ENCODE measurements around the gene ITSN1. TPM values are rescaled to one million over a fixed set of nuclear protein-coding genes. Genes with fewer than 3 reads are reported as not detected.
"Not testable (repeated sequence)": the region's sequence is repeated elsewhere in the genome, so short reads cannot be mapped to it uniquely, and the experiment has no call there.

The ITSN1 gene
- total and polyA plus RNA-seq, 12 donors = 20.0 to 60.5 (median 36.7) TPM

DNA sequence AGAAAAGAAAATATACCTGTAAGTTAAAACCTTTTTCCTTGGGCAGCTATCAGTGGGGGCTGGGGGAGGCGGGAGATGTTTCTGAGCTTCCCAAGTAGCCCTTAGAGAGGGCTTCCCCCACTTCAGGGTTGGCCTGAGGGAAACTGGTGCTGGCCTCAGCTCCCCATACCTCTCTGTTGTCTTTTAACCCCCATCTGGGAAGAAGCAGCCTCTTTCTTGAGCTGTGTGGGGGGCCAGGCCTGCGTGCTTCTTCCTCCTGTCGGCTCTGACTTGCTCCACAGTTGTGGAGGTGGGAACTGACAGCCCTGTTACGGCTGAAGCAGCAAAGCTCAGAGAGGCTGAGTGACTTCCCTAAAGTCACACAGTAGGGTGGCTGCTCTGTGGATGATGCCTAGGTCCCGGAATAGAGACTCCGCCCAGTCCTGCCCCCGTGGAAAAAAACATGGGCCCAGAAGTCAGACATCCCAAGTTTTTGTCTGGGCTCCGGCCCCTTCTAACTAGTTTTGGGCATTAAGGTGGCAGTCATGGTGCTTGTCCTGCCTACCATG is 218.1 kb downstream of the ITSN1 start:
- no peak overlapping the region for H3K4me3 ChIP-seq
- H3K9me3 ChIP-seq (replicated peaks in 1 of 3) = no peaks in the 10 kb centered on the region
- H3K4me1 ChIP-seq (replicated peaks in 1 of 2) = no peaks in the 10 kb centered on the region
- no peak for DNase-seq
- no peak overlapping the region for H3K27ac ChIP-seq
- H3K36me3 ChIP-seq (replicated peaks in 1 of 2) = no peaks in the 10 kb centered on the region
- intact Hi-C loops (cut with DNase I) = no loop called here
- 93 to 99% (median 95%) methylated on average over 4 to 8 of the region's 8 CpGs for WGBS, 4 donors
- H3K27me3 ChIP-seq = no peaks in the 10 kb centered on the region
- no peak for TF ChIP-seq POLR2A (IDR thresholded peaks at IDR 0.05)

DNA sequence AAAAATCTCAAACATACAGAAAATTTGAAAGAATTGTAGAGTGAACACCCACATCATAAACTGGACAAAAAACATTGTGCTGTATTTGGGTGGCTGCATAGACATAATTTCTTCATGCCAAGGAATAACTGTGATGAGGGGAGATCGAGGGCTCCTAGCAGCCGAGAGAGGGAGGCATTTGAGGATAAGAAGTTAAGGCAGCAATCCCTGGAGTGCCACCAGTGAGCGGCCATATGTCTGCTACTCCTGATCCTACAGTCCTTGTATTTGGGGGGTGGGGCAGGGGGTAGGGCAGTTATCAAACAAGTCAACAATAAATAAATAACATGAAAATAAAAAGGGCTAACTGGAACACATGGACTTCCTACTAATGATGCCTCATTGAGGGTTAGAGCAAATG is 218.8 kb downstream of the ITSN1 start:
- no peak for DNase-seq
- 92 to 96% (median 95%) methylated on average over 3 of the region's 3 CpGs for WGBS, 4 donors
- intact Hi-C loops (cut with DNase I) = no loop called here

DNA sequence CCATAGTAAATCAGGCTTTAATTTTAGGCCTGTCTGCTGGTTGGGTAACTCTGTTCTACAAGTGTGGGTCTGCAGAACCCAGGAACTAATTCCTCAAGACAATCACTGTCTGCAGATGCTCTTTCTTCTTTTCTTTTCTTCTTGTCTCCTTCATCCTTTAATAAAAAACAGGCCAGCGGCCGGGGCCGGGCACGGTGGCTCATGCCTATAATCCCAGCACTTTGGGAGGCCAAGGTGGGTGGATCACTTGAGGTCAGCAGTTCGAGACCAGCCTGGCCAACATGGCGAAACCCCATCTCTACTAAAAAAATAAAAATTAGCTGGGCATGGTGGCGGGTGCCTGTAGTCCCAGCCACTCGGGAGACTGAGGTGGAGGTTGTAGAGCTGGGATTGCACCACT is 220.9 kb downstream of the ITSN1 start:
- H3K27ac ChIP-seq; H3K36me3 ChIP-seq (replicated peaks in 1 of 2); H3K4me1 ChIP-seq (replicated peaks in 1 of 2); H3K27me3 ChIP-seq; H3K4me3 ChIP-seq; H3K9me3 ChIP-seq (replicated peaks in 1 of 3); intact Hi-C loops (cut with DNase I); DNase-seq: not testable (repeated sequence)
- 96 to 99% (median 96%) methylated on average over 8 of the region's 8 CpGs for WGBS, 4 donors

More for the DNA sequence above, 218.8 kb downstream of the ITSN1 start:
- Histone ChIP-seq H3K4me3 (no peak overlapping the region), H3K27me3 (no peaks in the 10 kb centered on the region), H3K36me3 (replicated peaks in 1 of 2) (no peaks in the 10 kb centered on the region), H3K27ac (no peak overlapping the region), H3K9me3 (replicated peaks in 1 of 3) (no peaks in the 10 kb centered on the region), H3K4me1 (replicated peaks in 1 of 2) (no peaks in the 10 kb centered on the region)
- TF ChIP-seq POLR2A (IDR thresholded peaks at IDR 0.05) = no peak
- TF ChIP-seq, protein P1, sequence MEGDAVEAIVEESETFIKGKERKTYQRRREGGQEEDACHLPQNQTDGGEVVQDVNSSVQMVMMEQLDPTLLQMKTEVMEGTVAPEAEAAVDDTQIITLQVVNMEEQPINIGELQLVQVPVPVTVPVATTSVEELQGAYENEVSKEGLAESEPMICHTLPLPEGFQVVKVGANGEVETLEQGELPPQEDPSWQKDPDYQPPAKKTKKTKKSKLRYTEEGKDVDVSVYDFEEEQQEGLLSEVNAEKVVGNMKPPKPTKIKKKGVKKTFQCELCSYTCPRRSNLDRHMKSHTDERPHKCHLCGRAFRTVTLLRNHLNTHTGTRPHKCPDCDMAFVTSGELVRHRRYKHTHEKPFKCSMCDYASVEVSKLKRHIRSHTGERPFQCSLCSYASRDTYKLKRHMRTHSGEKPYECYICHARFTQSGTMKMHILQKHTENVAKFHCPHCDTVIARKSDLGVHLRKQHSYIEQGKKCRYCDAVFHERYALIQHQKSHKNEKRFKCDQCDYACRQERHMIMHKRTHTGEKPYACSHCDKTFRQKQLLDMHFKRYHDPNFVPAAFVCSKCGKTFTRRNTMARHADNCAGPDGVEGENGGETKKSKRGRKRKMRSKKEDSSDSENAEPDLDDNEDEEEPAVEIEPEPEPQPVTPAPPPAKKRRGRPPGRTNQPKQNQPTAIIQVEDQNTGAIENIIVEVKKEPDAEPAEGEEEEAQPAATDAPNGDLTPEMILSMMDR (IDR thresholded peaks at IDR 0.05) = no peak

DNA sequence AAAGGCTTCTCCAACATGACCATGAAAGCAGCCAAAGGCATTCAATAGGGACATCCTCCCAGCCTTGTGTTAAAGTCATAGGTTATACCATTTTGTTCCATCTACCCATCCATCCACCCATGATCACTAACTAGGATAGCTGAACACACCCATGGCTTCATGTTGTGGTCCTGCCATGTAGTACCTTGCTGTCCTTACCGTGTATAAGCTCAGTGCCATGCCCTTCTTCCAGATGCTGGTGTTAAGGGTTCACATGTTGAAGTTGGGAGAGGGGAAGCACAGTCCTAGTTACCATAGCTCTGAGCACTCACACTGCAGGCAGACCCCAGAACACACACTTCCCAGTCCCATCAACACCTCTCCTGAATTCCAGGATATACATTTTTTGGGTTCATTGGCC is 221.8 kb downstream of the ITSN1 start:
- no peak overlapping the region for H3K4me3 ChIP-seq
- TF ChIP-seq, protein P1 (IDR thresholded peaks at IDR 0.05) = no peak
- no peak for TF ChIP-seq POLR2A (IDR thresholded peaks at IDR 0.05)
- H3K27me3 ChIP-seq = no peaks in the 10 kb centered on the region
- H3K9me3 ChIP-seq (replicated peaks in 1 of 3) = no peaks in the 10 kb centered on the region
- DNase-seq = no peak
- intact Hi-C loops (cut with DNase I) = no loop called here
- no peak overlapping the region for H3K27ac ChIP-seq
- no peaks in the 10 kb centered on the region for H3K4me1 ChIP-seq (replicated peaks in 1 of 2)
- H3K36me3 ChIP-seq (replicated peaks in 1 of 2) = no peaks in the 10 kb centered on the region
- 76 to 86% (median 78%) methylated on average over 1 of the region's 1 CpG for WGBS, 4 donors

DNA sequence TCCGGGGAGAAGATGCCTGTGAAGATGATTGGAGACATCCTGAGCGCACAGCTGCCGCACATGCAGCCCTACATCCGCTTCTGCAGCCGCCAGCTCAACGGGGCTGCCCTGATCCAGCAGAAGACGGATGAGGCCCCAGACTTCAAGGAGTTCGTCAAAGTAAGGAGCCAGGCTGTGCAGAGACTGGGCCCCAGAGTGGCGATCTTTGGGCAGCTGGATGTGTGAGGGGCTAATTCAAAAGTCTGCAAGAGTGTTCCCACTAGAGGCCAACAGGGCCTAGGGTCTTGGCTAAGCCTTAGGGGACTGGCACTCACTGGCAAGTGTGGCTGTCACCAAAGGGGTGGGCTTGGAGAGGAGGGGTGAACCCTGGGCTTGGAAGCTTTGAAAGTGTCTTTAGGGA is 222.9 kb downstream of the ITSN1 start:
- TF ChIP-seq POLR2A (IDR thresholded peaks at IDR 0.05) = no peak
- TF ChIP-seq, protein P1 (IDR thresholded peaks at IDR 0.05) = no peak
- no peak for DNase-seq
- 85 to 93% (median 87%) methylated on average over 6 to 9 of the region's 9 CpGs for WGBS, 4 donors
- intact Hi-C loops (cut with DNase I) = no loop called here
- H3K9me3 ChIP-seq (replicated peaks in 1 of 3) = no peaks in the 10 kb centered on the region
- no peak overlapping the region for H3K4me3 ChIP-seq
- no peaks in the 10 kb centered on the region for H3K27me3 ChIP-seq
- H3K4me1 ChIP-seq (replicated peaks in 1 of 2) = no peaks in the 10 kb centered on the region
- no peaks in the 10 kb centered on the region for H3K36me3 ChIP-seq (replicated peaks in 1 of 2)
- H3K27ac ChIP-seq = no peak overlapping the region
